GM19025 (cell line): ENCODE measurements around the gene MTRF1L.

ENCODE experiments used
- ATAC-seq: cut with Tn5 transposase; IDR thresholded peaks from one replicate; pipeline ENCODE4 v1.9.1; 2021; ENCODE audit warnings: mild to moderate bottlenecking, low read depth, moderate library complexity; ENCODE audit not compliant: unreplicated experiment

The MTRF1L gene

GRCh38 chr6:153002613-153003365 is at the start of gene MTRF1L:
Gene MTRF1L (minus strand): TSS chr6:153002709. CDS start chr6:153002685, 24 bp downstream.
- ATAC-seq, result peak; percentile 94

GRCh38 chr6:153051801-153052200 is 49.3 kb upstream of the MTRF1L start:
- ATAC-seq, result no peak

- no peak for ATAC-seq
Observed at GRCh38 chr6:153048631-153049030, 46.1 kb upstream of the MTRF1L start.

GRCh38 chr6:153047386-153047785 is 44.9 kb upstream of the MTRF1L start:
- no peak for ATAC-seq

- no peak for ATAC-seq
Observed at GRCh38 chr6:153045271-153045670, 42.8 kb upstream of the MTRF1L start.

DNA sequence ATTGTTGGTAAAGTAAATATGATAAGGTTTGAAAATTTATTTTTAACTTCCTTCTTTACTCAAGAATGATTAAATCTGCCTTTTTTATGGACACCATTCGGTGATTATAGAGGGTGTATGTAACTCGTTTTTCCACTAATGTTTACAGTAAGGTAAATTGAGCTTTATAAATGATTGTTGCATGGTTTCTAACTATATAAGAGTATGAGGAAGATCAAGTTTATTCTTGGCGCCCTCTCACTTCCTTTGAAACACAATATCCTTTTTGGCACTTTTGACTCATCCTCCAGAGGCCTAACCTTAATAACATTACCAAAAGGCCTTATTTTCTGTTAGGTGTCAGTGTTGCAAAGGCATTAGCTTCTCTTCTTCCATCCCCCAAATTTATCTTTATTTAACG is 41.8 kb upstream of the MTRF1L start:
- ATAC-seq, result no peak

- no peak for ATAC-seq
Observed at GRCh38 chr6:153043719-153044118, 41.2 kb upstream of the MTRF1L start.

- ATAC-seq, result no peak
Observed at GRCh38 chr6:153038378-153039057, 36.0 kb upstream of the MTRF1L start.

DNA sequence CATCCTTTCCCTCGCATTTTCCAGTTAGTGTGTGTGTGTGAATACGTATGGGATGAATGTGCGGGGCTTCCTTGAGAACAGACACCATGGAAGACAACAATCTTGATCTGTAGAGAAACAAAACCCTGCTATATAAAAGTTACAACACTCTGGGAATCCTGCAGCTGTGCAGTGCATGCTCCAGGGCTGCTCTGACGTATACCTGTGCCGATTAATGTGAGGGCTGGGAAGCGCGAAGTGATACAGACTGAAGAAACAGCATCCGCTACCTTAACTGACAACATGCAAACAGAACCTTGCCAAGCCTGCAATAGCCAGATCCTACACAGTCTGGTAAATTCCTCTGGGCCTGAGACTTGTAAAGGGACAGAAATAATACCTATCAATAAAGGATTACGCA is 31.6 kb upstream of the MTRF1L start:
- ATAC-seq, result no peak

GRCh38 chr6:153032255-153032882 is 29.9 kb upstream of the MTRF1L start:
- no peak for ATAC-seq

GRCh38 chr6:153031335-153031955 is 28.9 kb upstream of the MTRF1L start:
- ATAC-seq, result no peak

- no peak for ATAC-seq
Observed at GRCh38 chr6:153028963-153029362, 26.5 kb upstream of the MTRF1L start.

- ATAC-seq, result no peak
Observed at GRCh38 chr6:153028286-153028685, 25.8 kb upstream of the MTRF1L start.

DNA sequence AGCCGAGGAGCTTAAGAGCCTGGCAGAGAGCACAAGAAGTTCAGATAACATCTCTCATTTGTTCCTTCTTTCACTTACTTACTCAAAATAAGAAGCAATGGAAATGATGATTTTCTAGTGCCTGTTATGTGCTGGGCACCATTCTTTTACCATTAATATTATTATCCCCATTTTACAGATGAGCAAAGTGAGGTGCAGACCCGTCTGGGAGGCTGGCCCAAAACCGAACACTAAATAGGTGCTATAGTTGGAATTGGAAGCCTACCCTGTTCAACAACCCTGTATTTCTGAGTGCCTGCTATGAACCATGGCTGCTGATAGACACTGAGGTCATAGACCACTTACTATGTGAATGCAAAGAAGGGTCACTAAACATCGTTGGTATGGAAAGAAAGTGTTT is 25.0 kb upstream of the MTRF1L start:
- no peak for ATAC-seq

DNA sequence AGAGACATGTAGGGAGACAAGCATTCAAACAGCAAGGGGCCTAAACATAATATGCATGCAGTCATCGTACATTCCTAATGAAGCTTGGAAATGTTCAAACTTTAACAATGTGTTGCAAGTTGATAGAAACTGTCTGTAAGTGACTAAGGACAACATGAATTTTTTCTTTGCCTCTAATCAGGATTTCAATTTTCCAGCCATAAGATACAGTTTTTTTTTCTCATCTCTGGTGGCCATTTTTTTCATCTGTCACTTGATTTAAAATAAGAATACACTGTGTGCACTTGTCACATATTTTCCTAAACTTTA is 22.2 kb upstream of the MTRF1L start:
- peak; percentile 12 for ATAC-seq

DNA sequence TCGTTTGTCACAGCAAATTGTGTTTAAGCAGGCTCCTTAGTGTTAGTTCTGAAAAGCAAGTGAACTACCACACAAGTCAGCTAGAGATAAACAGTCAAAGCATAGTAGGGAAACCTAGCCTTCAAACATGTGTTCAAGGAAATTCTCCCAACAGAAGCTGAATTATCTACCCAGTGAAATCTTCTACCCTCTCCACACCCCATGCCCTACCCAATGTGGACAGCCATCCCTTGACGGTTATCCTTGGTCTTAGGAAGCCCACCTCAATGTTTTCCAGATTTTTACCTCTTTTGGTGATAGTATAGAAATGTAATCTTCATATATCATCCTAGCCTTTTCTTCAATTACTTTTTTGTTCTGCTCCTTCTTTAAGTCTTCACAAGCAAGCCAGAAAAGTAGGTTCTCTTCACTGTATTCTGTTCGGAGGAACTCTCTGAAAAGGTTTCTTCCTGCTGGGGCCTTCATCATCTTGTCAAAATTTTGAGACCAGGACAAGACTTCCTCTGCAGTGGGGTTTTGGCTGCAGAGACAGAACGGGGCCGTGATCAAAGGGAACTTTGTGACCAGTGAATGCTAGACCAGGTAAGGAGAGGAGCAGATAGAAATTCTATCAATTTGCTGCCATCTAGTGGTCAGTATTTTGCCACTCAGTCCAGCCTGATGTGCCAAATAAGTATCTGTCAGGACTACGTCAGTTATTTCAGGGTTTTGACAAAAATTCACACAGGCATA is 21.6 kb upstream of the MTRF1L start:
- peak; percentile 95 for ATAC-seq

DNA sequence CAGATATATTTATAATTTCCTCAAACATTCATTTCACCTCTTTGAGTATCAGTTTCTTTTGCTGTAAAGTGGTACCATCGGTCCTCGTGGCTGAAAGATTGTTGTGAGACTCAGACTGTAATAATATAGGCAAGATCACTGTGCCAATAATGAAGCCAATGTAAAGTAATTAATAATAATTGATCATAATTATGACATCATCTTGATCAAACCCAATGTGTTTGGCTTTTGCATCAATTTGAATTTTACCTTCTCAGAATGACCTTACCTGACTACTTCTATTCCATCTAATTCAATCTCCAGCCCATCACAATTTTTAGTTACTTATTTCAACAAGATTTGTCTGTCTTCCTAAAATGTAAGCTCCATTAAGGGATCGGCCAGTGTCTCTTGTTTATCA is 15.8 kb upstream of the MTRF1L start:
- ATAC-seq, result no peak

DNA sequence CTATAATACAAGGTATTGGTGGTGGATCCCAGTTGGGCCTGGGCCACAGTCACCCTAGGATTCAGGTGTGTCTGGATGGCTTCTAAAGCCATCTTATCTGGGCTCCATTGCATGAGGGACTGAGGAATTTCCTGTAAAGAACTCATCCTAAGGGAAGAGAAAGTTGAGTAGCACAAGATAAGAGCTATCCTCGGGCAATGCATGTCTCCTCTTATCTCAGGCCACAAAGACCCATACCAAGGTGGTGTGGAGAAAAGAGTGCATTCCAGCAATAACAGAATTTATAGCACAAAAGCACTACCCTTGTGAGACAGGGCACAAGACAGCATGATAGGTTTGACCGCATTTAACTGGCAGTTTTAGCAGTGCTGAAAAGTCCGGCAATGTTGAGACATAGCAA is 14.3 kb upstream of the MTRF1L start:
- no peak for ATAC-seq

DNA sequence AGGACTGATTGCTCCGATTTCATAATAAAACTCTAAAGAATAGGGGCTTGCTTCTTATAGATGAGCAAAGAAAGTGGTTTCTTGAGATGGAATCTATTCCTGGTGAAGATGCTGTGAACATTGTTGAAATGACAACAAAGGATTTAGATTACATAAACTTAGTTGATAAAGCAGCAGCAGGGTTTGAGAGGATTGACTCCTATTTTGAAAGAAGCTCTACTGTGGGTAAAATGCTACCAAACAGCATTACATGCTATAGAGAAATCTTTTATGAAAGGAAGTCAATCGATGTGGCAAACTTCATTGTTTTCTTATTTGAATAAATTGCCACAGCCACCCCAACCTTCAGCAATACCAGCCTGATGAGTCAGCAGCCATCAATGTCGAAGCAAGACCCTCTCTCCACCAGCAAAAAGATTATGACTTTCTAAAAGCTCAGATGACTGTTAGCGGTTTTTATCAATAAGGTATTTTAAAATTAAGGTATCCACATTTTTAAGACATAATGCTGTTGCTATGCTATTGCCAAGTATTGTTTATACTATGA is 12.7 kb upstream of the MTRF1L start:
- no peak for ATAC-seq

DNA sequence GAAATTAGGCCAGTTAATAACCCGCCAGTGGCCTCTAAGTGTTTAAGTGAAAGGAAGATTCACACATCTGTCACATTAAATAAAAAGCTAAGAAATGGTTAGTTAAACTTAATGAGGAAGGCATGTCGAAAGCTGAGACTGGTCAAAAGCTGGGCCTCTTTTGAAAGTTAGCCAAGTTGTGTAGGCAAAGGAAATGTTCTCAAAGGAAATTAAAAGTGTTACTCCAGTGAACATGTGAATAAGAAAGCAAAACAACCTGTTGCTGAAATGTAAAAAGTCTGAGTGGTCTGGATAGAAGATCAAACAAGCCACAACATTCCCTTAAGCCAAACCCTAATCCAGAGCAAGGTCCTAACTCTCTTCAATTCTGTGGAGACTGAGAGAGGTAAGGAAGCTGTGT is 10.9 kb upstream of the MTRF1L start:
- no peak for ATAC-seq
